GM12878 (cell line): ENCODE results near the gene CASTOR1. TPM values are rescaled to one million over a fixed set of nuclear protein-coding genes. Genes with fewer than 3 reads are reported as not detected.

Experiments
- ATAC-seq: fragments of 200-7000 bp; cut with Tn5 transposase; 3 replicates; pipeline ENCODE4 v1.9.1; 2020; ENCODE audit warnings: mild to moderate bottlenecking, moderate library complexity
- BruUV-seq: library from RNA; stranded (reverse); fragments of 400-500 nt; replicated peaks from 2 replicates; lab custom pipeline; 2021; lab: Mats Ljungman, UMichigan
- CTCF ChIA-PET: fragments of 300-600 bp; sonication (Branson Sonifier 250); formaldehyde crosslinking; extraction: SDS; loops from one replicate; lab custom pipeline; 2021; ENCODE audit warnings: inconsistent platforms; lab: Yijun Ruan, JAX
- POLR2A ChIA-PET: fragments of 350-600 bp; formaldehyde crosslinking; extraction: SDS; loops from one replicate; lab custom pipeline; 2021; ENCODE audit warnings: inconsistent platforms; lab: Charles Lee
- RAD21 ChIA-PET: fragments of 300-600 bp; sonication (Branson Sonifier 250); formaldehyde crosslinking; loops from one replicate; lab custom pipeline; 2023; ENCODE audit warnings: antibody characterized with exemption; ENCODE audit not compliant: unreplicated experiment; lab: Charles Lee
- SMC1A ChIA-PET: fragments of 300-600 bp; sonication (Branson Sonifier 250); formaldehyde crosslinking; loops from one replicate; lab custom pipeline; 2023; ENCODE audit not compliant: unreplicated experiment, uncharacterized antibody; lab: Charles Lee
- DNase-seq: peaks from one replicate; pipeline ENCODE4 v3.0.0-alpha.2; 2011; ENCODE audit warnings: low read depth, low spot score
- FAIRE-seq: peaks from 3 replicates; lab custom pipeline; 2011; peaks lifted over from hg19 to GRCh38; lab: Jason Lieb, UNC
- H2AFZ ChIP-seq: 2 replicates; pipeline ENCODE4 v1.6.0; 2011; ENCODE audit warnings: low read depth, low read length, control low read depth; ENCODE audit not compliant: control insufficient read depth
- H3K27ac ChIP-seq: 2 replicates; pipeline ENCODE4 v1.5.1; 2011; ENCODE audit warnings: control low read depth; ENCODE audit not compliant: control insufficient read depth, insufficient read depth
- H3K27me3 ChIP-seq, 2 experiments: replicated peaks in 1 of 2; 2 replicates each; pipeline versions ENCODE4 v1.6.0 to v1.6.1; 2011; ENCODE audit warnings: low read length in 1 of 2; ENCODE audit not compliant: control insufficient read depth in 2 of 2, insufficient read depth in 2 of 2
- H3K36me3 ChIP-seq, 2 experiments: 2 replicates each; pipeline ENCODE4 v1.5.1; 2011; ENCODE audit warnings: low read length in 1 of 2; ENCODE audit not compliant: control insufficient read depth in 2 of 2, insufficient read depth in 2 of 2
- H3K4me1 ChIP-seq: 2 replicates; pipeline ENCODE4 v1.6.1; 2011; ENCODE audit warnings: mild to moderate bottlenecking, low read length, moderate library complexity, mixed read lengths; ENCODE audit not compliant: control insufficient read depth, insufficient read depth
- H3K4me2 ChIP-seq: 2 replicates; pipeline ENCODE4 v1.6.0; 2011; ENCODE audit warnings: control low read depth; ENCODE audit not compliant: control insufficient read depth, insufficient read depth
- H3K4me3 ChIP-seq: fragments of 200-600 bp; sonication (generic); 2 replicates; pipeline ENCODE4 v1.5.1; 2016
- H3K79me2 ChIP-seq: 2 replicates; pipeline ENCODE4 v1.6.0; 2011; ENCODE audit warnings: low read length; ENCODE audit not compliant: control insufficient read depth, insufficient read depth
- H3K9ac ChIP-seq: 2 replicates; pipeline ENCODE4 v1.8.0; 2011; ENCODE audit warnings: low read length, control low read depth, mixed read lengths; ENCODE audit not compliant: control insufficient read depth, insufficient read depth
- H3K9me3 ChIP-seq: replicated peaks from 3 replicates; pipeline ENCODE4 v1.5.1; 2011; ENCODE audit warnings: mild to moderate bottlenecking, low read length; ENCODE audit not compliant: control insufficient read depth, insufficient read depth
- H4K20me1 ChIP-seq: 2 replicates; pipeline ENCODE4 v1.6.0; 2011; ENCODE audit not compliant: control insufficient read depth, insufficient read depth
- CHD1 ChIP-seq: IDR thresholded peaks from 2 replicates; pipeline ENCODE4 v1.6.1; 2012; ENCODE audit warnings: low read depth, low read length, improper control_type of control experiment
- EZH2 ChIP-seq: IDR thresholded peaks from 2 replicates; pipeline ENCODE4 v1.6.1; 2012; ENCODE audit warnings: low read depth, mild to moderate bottlenecking, control low read depth, inconsistent platforms, low read length, borderline replicate concordance; ENCODE audit not compliant: control insufficient read depth
- FOXK2 ChIP-seq: fragments of 450-650 bp; IDR thresholded peaks from 2 replicates; pipeline ENCODE4 v1.6.1; 2017; ENCODE audit warnings: mild to moderate bottlenecking, moderate library complexity
- IRF5 ChIP-seq: fragments of 450-650 bp; IDR thresholded peaks from 2 replicates; pipeline ENCODE4 v1.6.1; 2017; ENCODE audit warnings: borderline replicate concordance
- JUND ChIP-seq: IDR thresholded peaks from 2 replicates; pipeline ENCODE4 v1.6.1; 2012; ENCODE audit warnings: low read depth, mild to moderate bottlenecking, low read length, improper control_type of control experiment, moderate library complexity
- MYC ChIP-seq: IDR thresholded peaks from 2 replicates; pipeline ENCODE4 v1.6.1; 2011; ENCODE audit warnings: mild to moderate bottlenecking, low read length, moderate library complexity, inconsistent platforms; ENCODE audit not compliant: insufficient read depth, insufficient replicate concordance, insufficient read length, severe bottlenecking
- NR2C2 ChIP-seq: IDR thresholded peaks from 2 replicates; pipeline ENCODE4 v1.6.1; 2011; ENCODE audit warnings: borderline replicate concordance, low read depth; ENCODE audit not compliant: control insufficient read depth, insufficient read length
- PKNOX1 ChIP-seq: fragments of 450-650 bp; IDR thresholded peaks from 2 replicates; pipeline ENCODE4 v1.6.1; 2016; ENCODE audit warnings: mild to moderate bottlenecking
- POLR2A ChIP-seq: IDR thresholded peaks from 2 replicates; pipeline ENCODE4 v1.6.1; 2011; ENCODE audit warnings: low read depth, mild to moderate bottlenecking, low read length
- SIX5 ChIP-seq: IDR thresholded peaks from 2 replicates; pipeline ENCODE4 v1.6.1; 2011; ENCODE audit warnings: mild to moderate bottlenecking, low read depth, low read length, moderate library complexity; ENCODE audit not compliant: severe bottlenecking
- SMARCA5 ChIP-seq: fragments of 450-650 bp; IDR thresholded peaks from 2 replicates; pipeline ENCODE4 v1.6.1; 2017; ENCODE audit warnings: mild to moderate bottlenecking
- SRF ChIP-seq, 2 experiments: IDR thresholded peaks; 2 replicates each; pipeline ENCODE4 v1.6.1; 2011; ENCODE audit warnings: low read depth in 2 of 2, low read length in 2 of 2, mild to moderate bottlenecking in 1 of 2, moderate library complexity in 1 of 2
- SUZ12 ChIP-seq: fragments of 200-600 bp; sonication (generic); IDR thresholded peaks from one replicate; pipeline ENCODE4 v1.6.1; 2018; ENCODE audit warnings: antibody characterized with exemption, mild to moderate bottlenecking; ENCODE audit not compliant: unreplicated experiment
- YBX1 ChIP-seq: fragments of 450-650 bp; IDR thresholded peaks from 2 replicates; pipeline ENCODE4 v1.6.1; 2016; ENCODE audit warnings: antibody characterized with exemption
- WGBS: methylation state at CpG from one replicate; pipeline ENCODE4 v1.1.6; 2016; ENCODE audit warnings: low lambda C conversion rate; ENCODE audit not compliant: insufficient replicate concordance, insufficient coverage; ENCODE audit errors: missing lambda C conversion rate; 5-methylcytosine and 5-hydroxymethylcytosine counted together
- in situ Hi-C: fragments of 300-500 bp; cut with MboI; formaldehyde crosslinking; loops from 9 replicates; pipeline ENCODE4 v1.14.3; 2018; ENCODE audit warnings: mixed read lengths
- intact Hi-C: fragments of 100-400 bp; cut with micrococcal nuclease; formaldehyde crosslinking; loops from one replicate; pipeline ENCODE4 v1.14.2; 2022; ENCODE audit not compliant: unreplicated experiment
- polyA plus RNA-seq, 11 experiments: library from polyadenylated mRNA; depleted of rRNA in 4 of 11; unstranded in 6 of 11; stranded (reverse) in 5 of 11; fragments of >200 nt; fragmentation: Nextera tagmentation in 4 of 11; fragmentation: Illumina TruSeq in 1 of 11; extraction: Ambion mirVana in 4 of 11; extraction: Trizol in 1 of 11; gene quantifications; 1 replicate in 1 of 11; 2 replicates in 10 of 11; pipeline versions ENCODE4 v1.2.1 to v1.2.3, GENCODE V29; 2011 to 2016; ENCODE audit warnings: inconsistent platforms in 2 of 11, missing spikeins in 2 of 11, low read depth in 1 of 11
- total RNA-seq, 4 experiments: library from RNA; depleted of rRNA in 3 of 4; stranded (reverse); fragments of >200 nt in 3 of 4; fragmentation: Illumina TruSeq in 1 of 4; extraction: Trizol in 1 of 4; gene quantifications; 2 replicates each; pipeline versions ENCODE4 v1.2.1 to v1.2.3, GENCODE V29; 2013 to 2021
- TF ChIP-seq, protein P1 (sequence below): fragments of 450-650 bp; IDR thresholded peaks from 2 replicates; pipeline ENCODE4 v1.6.1; 2017; ENCODE audit warnings: mild to moderate bottlenecking, low read depth, inconsistent platforms; ENCODE audit not compliant: poor library complexity, severe bottlenecking
- TF ChIP-seq, protein P2 (sequence below), 3 experiments: IDR thresholded peaks in 2 of 3; conservative IDR thresholded peaks in 1 of 3; 2 replicates each; pipeline ENCODE4 v1.5.1; 2011; ENCODE audit warnings: low read depth in 3 of 3, low read length in 3 of 3, mild to moderate bottlenecking in 3 of 3, control low read depth in 2 of 3, moderate library complexity in 2 of 3, inconsistent platforms in 1 of 3, mixed read lengths in 1 of 3; ENCODE audit not compliant: control insufficient read depth in 2 of 3, insufficient read depth in 1 of 3; ENCODE audit errors: extremely low read depth in 1 of 3

CASTOR1 gene
- total and polyA plus RNA-seq, 10 of the 15 experiments (the other 5 are each of a cell fraction or from before 2014, with no cell fraction given) = 0.31 to 9.1 (median 3.3) TPM

DNA sequence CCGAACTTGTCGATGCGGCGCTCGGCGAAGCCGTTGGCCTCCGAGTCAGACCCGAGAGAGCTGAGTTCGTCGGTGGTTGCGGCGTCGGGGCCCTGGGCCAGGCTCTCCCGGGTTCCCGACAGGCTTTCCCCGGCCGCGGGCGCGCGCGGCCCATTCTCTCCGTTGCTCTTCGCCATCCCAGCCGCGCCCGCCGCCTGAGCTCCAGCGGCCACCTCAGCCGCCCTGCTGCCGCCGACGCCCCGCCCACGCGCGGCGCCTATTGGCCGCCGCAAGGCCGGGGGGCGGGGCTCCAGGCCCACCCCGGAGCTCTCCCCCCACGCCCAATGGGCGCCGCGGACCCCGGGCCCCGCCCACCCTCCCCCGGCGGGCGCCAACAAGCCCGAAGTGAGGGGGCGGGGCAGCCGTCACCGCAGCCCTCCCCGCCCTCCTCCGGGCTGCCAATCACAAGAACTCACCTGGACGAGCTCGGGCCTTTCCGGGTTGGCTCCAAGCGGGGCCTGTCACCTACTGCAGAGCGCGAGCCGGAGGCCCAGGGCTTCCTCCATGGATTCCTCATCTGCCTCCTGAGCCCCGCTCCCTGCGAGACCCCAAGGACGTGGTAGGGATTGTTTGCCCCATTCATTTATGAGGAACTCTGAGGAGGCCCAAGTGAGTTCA is 37.5 kb upstream of the CASTOR1 start, which contains the start of gene TBC1D10A:
Gene TBC1D10A (minus strand): TSS at position 236 of the 657 bp plus-strand sequence. CDS start 60 bp downstream, at position 176.
- Histone ChIP-seq H4K20me1 (no peaks in the 10 kb centered on the region), H3K36me3 (peaks cover 0 to 7% of the 10 kb centered on the region in 2 experiments; a peak in 3 of 4 replicates), H3K4me1 (peaks cover 16% of the 10 kb centered on the region), H3K79me2 (peaks cover 37% of the 10 kb centered on the region), H3K9me3 (no peaks in the 10 kb centered on the region), H3K4me2 (peak within 1 kb of the TSS; percentile 97), H3K9ac (peak within 1 kb of the TSS; percentile 81), H2AFZ (peak within 1 kb of the TSS; percentile 75), H3K27me3 (no peaks in the 10 kb centered on the region), H3K4me3 (peak within 1 kb of the TSS; percentile 93), H3K27ac (peak within 1 kb of the TSS; percentile 81)
- FAIRE-seq (peak; percentile 76), ATAC-seq (peak; percentile 91), DNase-seq (peak; percentile 63)
- BruUV-seq = no TSS peak
- ChIA-PET POLR2A (interaction anchor here (0.7 to 8.7 kb wide), 11 partner anchors 8 to 938 kb away, joined by 3 to 198 read pairs (median 6); partner anchors contain the start of genes AP1B1, CASTOR1, CCDC157 and SF3A1), CTCF (interaction anchor here (0.5 to 11.2 kb wide), 10 partner anchors 11 to 151 kb away, joined by 3 to 125 read pairs (median 5); partner anchors contain the start of genes CASTOR1, CCDC157, RNF215 and SF3A1), SMC1A (interaction anchor here (0.9 to 9.5 kb wide), 5 partner anchors 12 to 36 kb away, joined by 3 to 100 read pairs (median 36); partner anchors contain the start of gene CASTOR1), RAD21 (interaction anchor here (0.7 to 7.7 kb wide), 19 partner anchors 9 to 98 kb away, joined by 3 to 118 read pairs (median 4); partner anchors contain the start of genes CASTOR1, CCDC157, MTFP1 and RNF215)
- in situ Hi-C loops = no loop called here
- intact Hi-C loops = loop anchor here (2.0 kb wide), 1 partner anchor 38 kb away; the partner anchor contains the start of gene CASTOR1
- 2% methylated on average over 49 of the region's 69 CpGs for WGBS
- TF ChIP-seq YBX1 (no peak), NR2C2 (no peak), SMARCA5 (peak; percentile 26; the same call in 1 of the 2 replicates), SRF (IDR thresholded peaks at IDR 0.05; ENCODE audit: low read depth in 2 of 2, low read length in 2 of 2) (no peak; a peak in 1 of 4 replicates), FOXK2 (no peak), PKNOX1 (peak; percentile 97), SIX5 (no peak), JUND (no peak), MYC (no peak), CHD1 (no peak), POLR2A (peak; percentile 90), IRF5 (no peak), EZH2 (no peak), SUZ12 (no peak)
- TF ChIP-seq, protein P1, sequence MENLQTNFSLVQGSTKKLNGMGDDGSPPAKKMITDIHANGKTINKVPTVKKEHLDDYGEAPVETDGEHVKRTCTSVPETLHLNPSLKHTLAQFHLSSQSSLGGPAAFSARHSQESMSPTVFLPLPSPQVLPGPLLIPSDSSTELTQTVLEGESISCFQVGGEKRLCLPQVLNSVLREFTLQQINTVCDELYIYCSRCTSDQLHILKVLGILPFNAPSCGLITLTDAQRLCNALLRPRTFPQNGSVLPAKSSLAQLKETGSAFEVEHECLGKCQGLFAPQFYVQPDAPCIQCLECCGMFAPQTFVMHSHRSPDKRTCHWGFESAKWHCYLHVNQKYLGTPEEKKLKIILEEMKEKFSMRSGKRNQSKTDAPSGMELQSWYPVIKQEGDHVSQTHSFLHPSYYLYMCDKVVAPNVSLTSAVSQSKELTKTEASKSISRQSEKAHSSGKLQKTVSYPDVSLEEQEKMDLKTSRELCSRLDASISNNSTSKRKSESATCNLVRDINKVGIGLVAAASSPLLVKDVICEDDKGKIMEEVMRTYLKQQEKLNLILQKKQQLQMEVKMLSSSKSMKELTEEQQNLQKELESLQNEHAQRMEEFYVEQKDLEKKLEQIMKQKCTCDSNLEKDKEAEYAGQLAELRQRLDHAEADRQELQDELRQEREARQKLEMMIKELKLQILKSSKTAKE = no peak
- TF ChIP-seq, protein P2, sequence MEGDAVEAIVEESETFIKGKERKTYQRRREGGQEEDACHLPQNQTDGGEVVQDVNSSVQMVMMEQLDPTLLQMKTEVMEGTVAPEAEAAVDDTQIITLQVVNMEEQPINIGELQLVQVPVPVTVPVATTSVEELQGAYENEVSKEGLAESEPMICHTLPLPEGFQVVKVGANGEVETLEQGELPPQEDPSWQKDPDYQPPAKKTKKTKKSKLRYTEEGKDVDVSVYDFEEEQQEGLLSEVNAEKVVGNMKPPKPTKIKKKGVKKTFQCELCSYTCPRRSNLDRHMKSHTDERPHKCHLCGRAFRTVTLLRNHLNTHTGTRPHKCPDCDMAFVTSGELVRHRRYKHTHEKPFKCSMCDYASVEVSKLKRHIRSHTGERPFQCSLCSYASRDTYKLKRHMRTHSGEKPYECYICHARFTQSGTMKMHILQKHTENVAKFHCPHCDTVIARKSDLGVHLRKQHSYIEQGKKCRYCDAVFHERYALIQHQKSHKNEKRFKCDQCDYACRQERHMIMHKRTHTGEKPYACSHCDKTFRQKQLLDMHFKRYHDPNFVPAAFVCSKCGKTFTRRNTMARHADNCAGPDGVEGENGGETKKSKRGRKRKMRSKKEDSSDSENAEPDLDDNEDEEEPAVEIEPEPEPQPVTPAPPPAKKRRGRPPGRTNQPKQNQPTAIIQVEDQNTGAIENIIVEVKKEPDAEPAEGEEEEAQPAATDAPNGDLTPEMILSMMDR (IDR thresholded peaks at IDR 0.05 in 2 of 3, conservative IDR thresholded peaks at IDR 0.05 in 1 of 3; ENCODE audit: control insufficient read depth in 2 of 3, extremely low read depth in 1 of 3, insufficient read depth in 1 of 3, low read depth in 3 of 3, low read length in 3 of 3) = no peak
